SU-DHL-6 (cell line): ENCODE results near the gene PXDN.

ENCODE experiments used
- CTCF ChIP-seq: fragments of 200-600 bp; sonication (generic); IDR thresholded peaks from one replicate; pipeline ENCODE4 v1.5.1; 2017; ENCODE audit warnings: antibody characterized with exemption, mild to moderate bottlenecking, low read length, moderate library complexity; ENCODE audit not compliant: insufficient read depth, poor library complexity, severe bottlenecking
- EZH2phosphoT487 ChIP-seq: fragments of 200-600 bp; sonication (generic), shearing (Covaris generic); conservative IDR thresholded peaks from 2 replicates; pipeline ENCODE4 v1.6.1; 2018; ENCODE audit warnings: mild to moderate bottlenecking, antibody characterized with exemption, low read length, moderate library complexity, mixed read lengths

- TF ChIP-seq CTCF (no peak), EZH2phosphoT487 (no peak)
These were observed 101.2 kb downstream of the PXDN start for GRCh38 chr2:1642993-1643619.
